HTR-8/SVneo (cell line): ENCODE measurements around the gene RPL28.
"Not testable (repeated sequence)": the region's sequence is repeated elsewhere in the genome, so short reads cannot be mapped to it uniquely, and the experiment has no call there.

Experiments used
- DNase-seq: peaks from one replicate; pipeline ENCODE4 v3.0.0; 2011; ENCODE audit warnings: low spot score, mixed read lengths; ENCODE audit not compliant: insufficient read length
- FAIRE-seq: peaks from 2 replicates; lab custom pipeline; 2011; peaks lifted over from hg19 to GRCh38; lab: Jason Lieb, UNC

Gene RPL28

DNA sequence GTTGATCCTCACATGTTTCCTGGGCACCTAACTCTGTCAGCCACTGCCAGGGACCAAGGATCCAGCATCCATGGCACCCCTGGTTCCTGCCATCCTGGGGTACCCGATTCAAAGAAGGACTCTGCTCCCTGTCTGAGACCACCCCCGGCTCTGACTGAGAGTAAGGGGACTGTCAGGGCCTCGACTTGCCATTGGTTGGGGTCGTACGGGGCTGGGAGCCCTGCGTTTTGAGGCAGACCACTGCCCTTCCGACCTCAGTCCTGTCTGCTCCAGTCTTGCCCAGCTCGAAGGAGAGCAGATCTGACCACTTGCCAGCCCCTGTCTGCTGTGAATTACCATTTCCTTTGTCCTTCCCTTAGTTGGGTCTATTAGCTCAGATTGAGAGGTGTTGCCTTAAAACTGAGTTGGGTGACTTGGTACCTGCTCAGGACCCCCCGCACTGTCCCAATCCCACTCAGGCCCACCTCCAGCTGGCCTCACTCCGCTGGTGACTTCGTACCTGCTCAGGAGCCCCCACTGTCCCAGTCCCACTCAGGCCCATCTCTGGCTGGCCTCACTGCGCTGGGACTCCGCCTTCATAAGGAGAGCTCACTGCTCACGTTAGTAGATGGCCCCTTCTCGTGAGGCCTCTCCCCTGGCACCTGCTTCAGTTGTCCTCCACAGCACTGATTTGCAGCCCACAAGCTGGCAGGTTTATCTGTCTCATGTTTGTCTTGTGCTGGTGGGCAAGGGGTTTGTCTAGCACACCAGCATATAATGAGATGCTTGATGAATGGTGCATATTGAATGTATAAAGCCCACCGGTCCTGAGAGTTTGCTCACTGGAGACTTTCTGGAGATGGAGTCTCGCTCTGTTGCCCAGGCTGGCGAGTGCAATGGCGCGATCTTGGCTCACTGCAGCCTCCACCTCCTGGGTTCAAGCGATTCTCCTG, 3.9 kb downstream of the RPL28 start:
- FAIRE-seq, result no peak
- no peak for DNase-seq

DNA sequence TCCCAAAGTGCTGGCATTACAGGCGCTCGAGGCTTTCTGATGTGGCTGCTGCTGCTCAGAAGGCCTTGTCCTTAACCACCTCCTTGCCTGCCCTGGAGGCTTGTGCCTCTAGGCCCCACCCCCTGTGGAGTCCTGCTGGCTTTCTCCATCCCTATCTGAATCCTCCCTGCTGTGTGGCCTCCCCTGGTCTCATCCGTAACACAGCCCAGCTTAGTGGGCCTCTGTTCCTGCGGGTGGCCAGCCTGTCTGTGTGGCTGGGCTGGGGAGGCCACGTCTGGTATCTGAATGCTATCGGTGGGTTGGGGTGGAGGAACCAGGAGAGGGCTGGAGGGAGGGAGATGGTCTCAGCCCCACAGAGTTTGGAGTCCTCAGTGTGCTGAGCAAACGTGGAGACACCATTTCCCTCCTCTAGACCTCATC, 4.7 kb downstream of the RPL28 start:
- DNase-seq (no peak), FAIRE-seq (no peak)

- DNase-seq, result no peak
- FAIRE-seq, result no peak
These were observed 5.5 kb downstream of the RPL28 start for GRCh38 chr19:55391191-55391670.

- no peak for FAIRE-seq
- DNase-seq, result no peak
These were observed 6.2 kb downstream of the RPL28 start for GRCh38 chr19:55391702-55392615.

- DNase-seq (no peak), FAIRE-seq (no peak)
These were observed 7.4 kb downstream of the RPL28 start for GRCh38 chr19:55392820-55393761.

- no peak for DNase-seq
- FAIRE-seq, result no peak
These were observed 12.6 kb downstream of the RPL28 start for GRCh38 chr19:55398200-55398925.

DNA sequence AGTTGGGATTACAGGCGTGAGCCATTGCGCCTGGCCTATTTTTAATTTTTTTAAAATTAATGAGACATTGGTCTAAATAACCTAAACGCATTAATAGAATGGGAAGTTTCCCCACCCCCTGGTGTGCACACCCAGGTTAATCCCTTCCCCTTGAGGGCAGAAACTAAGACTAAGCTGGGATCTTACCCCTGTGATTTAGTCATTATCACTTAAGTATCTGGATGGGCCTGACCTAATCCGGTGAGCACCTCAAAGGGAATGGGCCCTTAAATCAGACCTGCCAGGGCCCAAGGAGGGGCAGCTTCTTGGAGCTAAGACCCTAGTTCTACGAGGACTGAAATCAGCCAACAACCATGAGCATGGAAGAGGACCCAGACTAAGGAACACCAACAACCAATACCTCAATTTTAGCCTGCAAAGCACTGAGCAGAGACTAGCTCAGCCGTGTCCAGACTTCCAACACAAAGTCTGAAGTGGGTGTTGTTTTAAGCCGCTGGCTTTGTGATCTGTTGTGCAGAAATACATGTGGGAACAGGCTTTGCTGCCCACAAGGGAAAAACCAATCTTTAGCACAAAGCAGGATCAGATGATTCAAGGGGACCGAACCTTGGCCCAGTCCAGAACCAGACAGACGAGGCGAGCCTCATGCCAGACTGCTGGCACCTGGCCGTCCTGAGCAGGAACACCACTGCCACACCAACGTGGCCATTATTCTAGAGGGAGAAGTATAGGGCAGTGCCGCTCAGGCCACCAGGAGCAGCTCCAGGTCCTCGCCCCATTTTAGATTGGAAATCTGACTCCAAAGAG, 14.8 kb downstream of the RPL28 start:
- FAIRE-seq (no peak), DNase-seq (no peak)

DNA sequence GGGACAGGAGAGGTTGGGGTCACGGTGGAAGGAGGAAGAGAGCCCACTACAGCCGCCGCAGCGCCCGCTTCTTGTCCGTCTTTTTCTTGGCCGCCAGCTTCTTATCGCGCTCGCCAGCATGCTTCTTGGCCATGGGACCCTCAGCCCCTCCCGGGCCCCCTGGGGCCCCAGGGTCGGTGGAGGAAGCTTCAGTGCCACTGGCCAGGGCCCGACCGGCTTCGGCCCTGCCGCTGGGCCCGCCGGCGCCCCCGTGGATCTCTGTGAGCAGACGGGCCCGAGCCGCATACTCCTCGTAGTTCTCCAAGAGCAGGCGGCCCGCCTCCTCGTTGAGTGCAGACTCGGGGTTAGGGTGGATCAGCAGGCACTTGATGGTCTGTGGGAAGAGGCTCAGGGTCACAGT, 15.7 kb downstream of the RPL28 start:
- DNase-seq, FAIRE-seq: not testable (repeated sequence)

DNA sequence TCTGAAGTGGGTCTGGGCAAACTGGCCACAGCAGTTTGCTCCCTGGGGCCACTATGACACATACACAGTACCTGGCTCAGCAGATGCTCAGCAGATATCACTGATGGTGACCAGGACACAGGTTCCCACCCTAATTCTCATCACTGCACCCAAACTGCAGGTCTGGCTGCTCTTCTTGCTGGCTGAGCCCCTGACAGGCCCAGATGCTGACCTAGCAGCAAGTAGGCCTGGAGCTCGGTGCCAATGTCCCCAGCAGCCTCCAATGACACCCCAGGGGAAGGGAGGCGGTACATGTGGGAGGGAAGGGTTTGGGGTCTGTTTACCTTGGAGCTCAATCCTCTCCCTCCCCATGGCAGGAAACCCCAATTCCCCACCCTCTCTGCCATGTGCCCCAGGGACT, 16.8 kb downstream of the RPL28 start:
- DNase-seq (no peak), FAIRE-seq (no peak)

DNA sequence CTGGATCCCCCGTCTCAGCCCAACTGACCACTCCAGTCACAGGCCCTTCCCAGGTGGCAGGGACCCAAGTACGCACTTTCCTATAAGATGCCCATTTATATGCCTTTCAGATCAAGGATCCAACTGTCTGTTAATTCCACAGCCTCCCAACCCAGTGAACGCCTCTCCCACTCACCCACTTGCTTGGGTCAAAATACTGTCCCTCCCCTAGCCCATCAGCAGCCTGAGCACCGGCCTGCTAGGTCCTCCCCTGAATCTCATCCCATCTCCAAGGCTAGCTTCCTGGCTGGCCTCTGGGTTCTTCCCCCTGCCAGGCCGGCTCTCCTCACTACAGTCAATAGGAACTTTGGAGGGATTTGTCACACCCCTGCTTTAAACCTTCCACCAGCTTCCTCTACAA, 19.9 kb downstream of the RPL28 start:
- DNase-seq (no peak), FAIRE-seq (no peak)

DNA sequence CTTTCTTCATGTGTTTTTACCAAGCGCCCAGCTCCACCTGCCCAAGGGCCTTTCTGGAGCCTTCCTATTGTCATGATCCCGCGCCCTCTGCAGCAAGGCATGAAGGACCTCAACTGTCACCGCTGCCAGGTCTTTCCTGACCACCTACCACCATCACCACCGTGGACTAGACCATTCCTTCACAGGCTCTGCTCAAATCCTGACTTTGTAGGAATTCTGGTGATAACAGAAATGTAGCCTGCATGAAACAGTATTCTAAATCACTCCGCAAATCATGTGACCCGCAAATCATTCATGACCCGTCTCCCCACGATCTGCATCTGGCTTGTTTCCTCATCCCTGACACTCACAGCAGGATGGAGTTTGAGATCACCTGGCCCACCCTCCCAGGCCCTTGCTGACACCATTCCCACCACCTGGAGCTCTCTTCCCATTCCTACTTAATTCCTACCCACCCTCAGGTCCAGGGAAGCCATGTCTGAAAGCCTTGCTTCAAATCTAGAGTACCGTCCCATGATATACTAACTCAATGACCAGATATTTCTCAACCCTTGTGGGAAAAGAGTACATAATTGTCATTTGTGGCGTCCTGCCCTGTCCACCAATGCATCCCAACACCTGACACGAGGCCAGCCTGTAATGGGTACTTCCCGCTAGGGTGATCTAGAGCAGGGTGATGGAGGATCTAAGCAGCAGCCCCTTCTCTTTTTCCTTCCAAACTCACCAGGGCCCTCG, 20.5 kb downstream of the RPL28 start:
- DNase-seq (no peak), FAIRE-seq (no peak)

DNA sequence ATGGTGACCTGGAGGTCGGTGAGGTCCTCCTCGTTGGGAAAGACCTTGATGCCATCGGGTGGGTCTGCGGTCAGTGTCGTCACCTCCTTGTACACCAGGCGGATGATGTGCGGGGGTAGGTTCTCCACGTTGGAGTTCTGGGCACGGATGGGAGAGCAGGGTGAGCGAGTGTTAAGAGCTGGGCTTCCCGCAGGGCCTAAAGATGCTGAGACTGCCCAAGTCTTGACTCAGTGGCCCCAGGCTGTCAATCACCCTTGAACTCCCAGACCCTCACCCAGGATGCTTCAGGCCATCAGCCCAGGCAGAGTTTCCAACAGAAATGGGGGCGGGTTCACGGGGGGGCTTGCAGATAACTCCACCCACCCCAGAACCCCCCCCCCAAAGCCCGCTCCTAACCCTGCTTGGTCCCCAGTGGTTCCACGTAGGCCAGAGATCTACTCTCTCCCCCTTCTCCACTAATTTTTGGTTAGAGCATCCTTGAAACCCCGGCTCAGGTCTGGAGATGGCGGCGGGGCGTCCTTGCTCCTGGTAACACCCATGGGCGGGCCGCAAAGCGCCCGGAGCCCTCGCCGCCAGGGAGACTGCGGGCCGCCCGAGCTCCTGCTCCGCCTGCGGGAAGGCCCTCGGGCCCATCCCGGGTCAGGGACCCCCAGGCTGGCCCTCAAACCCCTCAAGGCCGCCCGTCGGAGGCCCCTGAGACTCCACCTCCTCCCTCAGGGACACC, 21.3 kb downstream of the RPL28 start:
- FAIRE-seq, result peak; percentile 38
- no peak for DNase-seq

GRCh38 chr19:55407550-55407799, 21.7 kb downstream of the RPL28 start, which contains the start of gene UBE2S:
Gene UBE2S, minus strand, starts transcription at chr19:55407788. Its CDS starts 199 bp downstream, at chr19:55407589.
- not testable (repeated sequence) for DNase-seq, FAIRE-seq

GRCh38 chr19:55407800-55408532, 22.2 kb downstream of the RPL28 start:
- DNase-seq, result peak; percentile 99
- FAIRE-seq, result peak; percentile 89

DNA sequence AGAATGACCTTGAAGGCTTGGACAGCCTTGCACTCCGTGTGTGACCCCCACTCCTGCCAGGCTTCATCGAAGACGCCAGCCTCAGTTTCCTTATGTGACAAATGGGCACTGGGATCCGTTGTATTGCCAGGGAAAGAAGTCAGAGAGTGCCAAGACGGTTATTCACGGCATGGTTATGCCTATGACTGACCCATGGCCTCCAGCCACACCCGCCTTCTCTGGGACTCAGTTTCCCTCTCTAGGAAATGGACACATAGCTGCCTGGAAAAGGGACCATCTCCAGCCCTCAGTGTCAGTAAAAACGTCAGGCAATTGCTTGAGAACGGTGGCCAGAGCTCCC, 22.8 kb downstream of the RPL28 start:
- no peak for FAIRE-seq
- DNase-seq, result no peak

GRCh38 chr19:55409179-55409578, 23.4 kb downstream of the RPL28 start:
- FAIRE-seq, result not testable (repeated sequence)

DNA sequence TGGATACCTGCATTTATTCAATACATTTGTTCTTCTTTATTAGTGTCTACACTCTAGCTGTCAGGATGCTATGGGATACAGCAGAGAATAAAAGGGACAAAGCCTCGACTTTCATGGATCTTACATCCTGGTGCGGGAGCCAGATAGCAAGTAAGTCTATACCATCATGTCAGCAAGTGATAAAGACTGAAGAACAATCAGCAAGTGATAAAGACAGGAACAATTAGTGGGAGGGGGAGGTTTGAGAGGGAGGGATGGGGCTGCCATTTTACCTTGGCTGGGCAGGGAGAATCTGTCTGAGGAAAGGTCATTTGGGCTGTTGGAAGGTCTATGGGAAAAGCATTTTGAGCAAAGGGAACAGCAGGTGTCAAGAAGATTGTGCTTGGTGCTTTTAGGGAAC, 24.4 kb downstream of the RPL28 start:
- no peak for FAIRE-seq
- DNase-seq, result no peak

More at GRCh38 chr19:55409179-55409578, 23.4 kb downstream of the RPL28 start:
- not testable (repeated sequence) for DNase-seq
